Caco-2 (cell line): Measurements from ENCODE around the gene CDRT4. TPM values are rescaled to one million over a fixed set of nuclear protein-coding genes. Genes with fewer than 3 reads are reported as not detected.

Source experiments
- BruUV-seq: library from RNA; stranded (reverse); fragments of 400-500 nt; replicated peaks from 2 replicates; lab custom pipeline; 2021; lab: Mats Ljungman, UMichigan
- CTCF ChIA-PET: fragments of 300-600 bp; sonication (Branson Sonifier 250); formaldehyde crosslinking; loops from one replicate; lab custom pipeline; 2022; ENCODE audit warnings: antibody characterized with exemption; lab: Charles Lee
- POLR2A ChIA-PET: fragments of 300-600 bp; sonication (Branson Sonifier 250); formaldehyde crosslinking; loops from one replicate; lab custom pipeline; 2022; ENCODE audit warnings: antibody characterized with exemption; lab: Charles Lee
- DNase-seq, 2 experiments: peaks; one replicate each; pipeline versions ENCODE4 v3.0.0 to v3.0.0-alpha.2; 2020 to 2022
- H3K27me3 ChIP-seq: replicated peaks from 2 replicates; pipeline ENCODE4 v1.6.0; 2011; ENCODE audit warnings: low read length; ENCODE audit not compliant: control insufficient read depth, insufficient read depth
- H3K36me3 ChIP-seq: 2 replicates; pipeline ENCODE4 v1.5.1; 2011; ENCODE audit warnings: low read length; ENCODE audit not compliant: control insufficient read depth, insufficient read depth
- H3K4me1 ChIP-seq: fragments of 250-450 bp; sonication (Bioruptor Pico); 2 replicates; pipeline ENCODE4 v1.5.1; 2020; ENCODE audit warnings: mild to moderate bottlenecking
- H3K4me3 ChIP-seq: 2 replicates; pipeline ENCODE4 v1.5.1; 2011; ENCODE audit warnings: low read depth, mild to moderate bottlenecking, control low read depth, low read length
- H3K9me3 ChIP-seq: fragments of 250-450 bp; sonication (Bioruptor Pico); 2 replicates; pipeline ENCODE4 v1.5.1; 2020; ENCODE audit warnings: mild to moderate bottlenecking, moderate library complexity
- H3K27ac Mint-ChIP-seq: one replicate; pipeline ENCODE4 v1.8.0; 2022; ENCODE audit warnings: mixed read lengths; ENCODE audit not compliant: unreplicated experiment
- H3K27me3 Mint-ChIP-seq: one replicate; pipeline ENCODE4 v1.8.0; 2022; ENCODE audit warnings: mixed read lengths; ENCODE audit not compliant: insufficient read depth, unreplicated experiment
- H3K36me3 Mint-ChIP-seq: one replicate; pipeline ENCODE4 v1.8.0; 2022; ENCODE audit warnings: mild to moderate bottlenecking, mixed read lengths; ENCODE audit not compliant: insufficient read depth, unreplicated experiment
- H3K4me1 Mint-ChIP-seq: one replicate; pipeline ENCODE4 v1.8.0; 2022; ENCODE audit warnings: low read depth, mixed read lengths; ENCODE audit not compliant: unreplicated experiment
- H3K4me3 Mint-ChIP-seq: one replicate; pipeline ENCODE4 v1.8.0; 2022; ENCODE audit warnings: mild to moderate bottlenecking, moderate library complexity, mixed read lengths; ENCODE audit not compliant: unreplicated experiment
- H3K9me3 Mint-ChIP-seq: one replicate; pipeline ENCODE4 v1.8.0; 2022; ENCODE audit warnings: mixed read lengths; ENCODE audit not compliant: unreplicated experiment
- intact Hi-C: fragments of 100-400 bp; cut with micrococcal nuclease; formaldehyde crosslinking; loops from one replicate; pipeline ENCODE4 v1.10.0; 2022; ENCODE audit not compliant: unreplicated experiment
- total RNA-seq: library from RNA; stranded (reverse); gene quantifications from 2 replicates; pipeline ENCODE4 v1.2.3, GENCODE V29; 2022
- TF ChIP-seq, protein P1 (sequence below), 2 experiments: fragments of 200-600 bp in 1 of 2; IDR thresholded peaks; 1 replicate in 1 of 2; 2 replicates in 1 of 2; pipeline versions ENCODE4 v1.5.1 to v1.8.0; 2011 to 2022; ENCODE audit warnings: antibody characterized with exemption in 1 of 2, control low read depth in 1 of 2, inconsistent platforms in 1 of 2, low read depth in 1 of 2, low read length in 1 of 2, mild to moderate bottlenecking in 1 of 2, moderate library complexity in 1 of 2; ENCODE audit not compliant: insufficient read depth in 1 of 2, severe bottlenecking in 1 of 2, unreplicated experiment in 1 of 2

Gene CDRT4
- total RNA-seq, 1 experiment from 2014 or later = 6.3 TPM

DNA sequence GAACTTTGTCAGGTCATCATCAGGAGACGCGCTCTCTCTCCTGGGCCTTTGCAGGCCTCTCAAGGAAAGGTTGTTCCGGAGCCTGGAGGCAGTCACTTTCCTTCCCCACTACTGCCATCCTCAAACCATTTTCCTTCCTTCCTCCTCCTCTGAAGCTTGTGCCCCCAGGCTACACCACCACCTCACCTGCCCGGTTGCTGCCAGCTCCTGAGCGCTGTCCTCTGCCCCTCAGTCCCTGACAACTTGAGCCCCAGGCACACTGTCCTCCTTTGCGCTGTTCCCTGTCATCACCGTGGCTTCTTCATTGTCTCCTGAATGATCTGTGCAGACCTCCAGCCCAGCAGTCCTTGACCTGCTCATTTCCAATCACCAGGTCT is 18.9 kb downstream of the CDRT4 start:
- no peaks in the 10 kb centered on the region for H3K36me3 ChIP-seq
- intact Hi-C loops = no loop called here
- ChIA-PET CTCF (no interaction called here), POLR2A (no interaction called here)
- H3K4me1 ChIP-seq = no peaks in the 10 kb centered on the region
- TF ChIP-seq, protein P1, sequence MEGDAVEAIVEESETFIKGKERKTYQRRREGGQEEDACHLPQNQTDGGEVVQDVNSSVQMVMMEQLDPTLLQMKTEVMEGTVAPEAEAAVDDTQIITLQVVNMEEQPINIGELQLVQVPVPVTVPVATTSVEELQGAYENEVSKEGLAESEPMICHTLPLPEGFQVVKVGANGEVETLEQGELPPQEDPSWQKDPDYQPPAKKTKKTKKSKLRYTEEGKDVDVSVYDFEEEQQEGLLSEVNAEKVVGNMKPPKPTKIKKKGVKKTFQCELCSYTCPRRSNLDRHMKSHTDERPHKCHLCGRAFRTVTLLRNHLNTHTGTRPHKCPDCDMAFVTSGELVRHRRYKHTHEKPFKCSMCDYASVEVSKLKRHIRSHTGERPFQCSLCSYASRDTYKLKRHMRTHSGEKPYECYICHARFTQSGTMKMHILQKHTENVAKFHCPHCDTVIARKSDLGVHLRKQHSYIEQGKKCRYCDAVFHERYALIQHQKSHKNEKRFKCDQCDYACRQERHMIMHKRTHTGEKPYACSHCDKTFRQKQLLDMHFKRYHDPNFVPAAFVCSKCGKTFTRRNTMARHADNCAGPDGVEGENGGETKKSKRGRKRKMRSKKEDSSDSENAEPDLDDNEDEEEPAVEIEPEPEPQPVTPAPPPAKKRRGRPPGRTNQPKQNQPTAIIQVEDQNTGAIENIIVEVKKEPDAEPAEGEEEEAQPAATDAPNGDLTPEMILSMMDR (IDR thresholded peaks at IDR 0.05; ENCODE audit: insufficient read depth in 1 of 2, low read depth in 1 of 2, low read length in 1 of 2, severe bottlenecking in 1 of 2, unreplicated experiment in 1 of 2) = no peak
- H3K4me1 Mint-ChIP-seq = no peaks in the 10 kb centered on the region
- no peak overlapping the region for H3K4me3 ChIP-seq
- H3K9me3 ChIP-seq = no peaks in the 10 kb centered on the region
- H3K9me3 Mint-ChIP-seq = no peaks in the 10 kb centered on the region
- H3K4me3 Mint-ChIP-seq = no peak overlapping the region
- H3K27me3 ChIP-seq = no peaks in the 10 kb centered on the region
- H3K27ac Mint-ChIP-seq = no peak overlapping the region
- BruUV-seq = no TSS peak
- H3K36me3 Mint-ChIP-seq = peaks cover 4% of the 10 kb centered on the region
- H3K27me3 Mint-ChIP-seq = no peaks in the 10 kb centered on the region
- DNase-seq = no peak

DNA sequence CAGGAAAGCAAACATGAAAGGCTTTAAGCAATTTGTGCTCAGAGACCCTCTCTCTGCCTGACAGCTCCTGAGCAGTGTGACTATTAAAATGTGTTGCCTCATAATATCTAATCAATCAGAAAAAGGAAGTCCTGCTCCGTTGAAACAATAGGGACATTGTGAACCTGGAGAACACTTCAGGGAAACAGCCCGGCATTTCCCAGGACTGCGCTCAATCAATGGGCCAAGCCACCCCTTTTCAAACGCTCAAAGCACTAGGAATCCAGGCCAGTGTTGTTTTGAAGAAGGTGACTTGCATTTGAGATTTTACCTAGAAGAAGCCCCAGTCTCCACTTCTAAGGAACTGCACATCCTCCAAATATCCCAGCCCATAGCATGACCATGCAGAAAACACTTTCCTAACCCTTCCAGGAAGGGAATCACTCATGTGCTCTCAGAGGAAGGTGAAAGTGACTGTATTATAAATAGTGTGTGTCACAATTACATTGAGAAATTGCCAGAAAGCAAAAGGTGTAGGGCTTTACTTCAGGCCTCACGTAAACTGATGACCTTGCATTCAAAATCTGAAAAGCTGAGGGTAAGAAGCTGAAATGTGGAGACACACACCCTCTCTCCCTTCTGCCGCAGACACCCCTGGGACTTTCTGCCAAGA is 19.4 kb downstream of the CDRT4 start:
- no peaks in the 10 kb centered on the region for H3K9me3 Mint-ChIP-seq
- DNase-seq = no peak
- H3K4me1 ChIP-seq = no peaks in the 10 kb centered on the region
- intact Hi-C loops = no loop called here
- H3K27me3 Mint-ChIP-seq = no peaks in the 10 kb centered on the region
- H3K36me3 Mint-ChIP-seq = peaks cover 5% of the 10 kb centered on the region
- no peaks in the 10 kb centered on the region for H3K9me3 ChIP-seq
- H3K4me1 Mint-ChIP-seq = no peaks in the 10 kb centered on the region
- H3K27ac Mint-ChIP-seq = no peak overlapping the region
- ChIA-PET CTCF (no interaction called here), POLR2A (no interaction called here)
- H3K36me3 ChIP-seq = no peaks in the 10 kb centered on the region
- no peak overlapping the region for H3K4me3 ChIP-seq
- no TSS peak for BruUV-seq
- no peaks in the 10 kb centered on the region for H3K27me3 ChIP-seq
- TF ChIP-seq, protein P1 (IDR thresholded peaks at IDR 0.05; ENCODE audit: insufficient read depth in 1 of 2, low read depth in 1 of 2, low read length in 1 of 2, severe bottlenecking in 1 of 2, unreplicated experiment in 1 of 2) = no peak
- no peak overlapping the region for H3K4me3 Mint-ChIP-seq

- Histone ChIP-seq H3K4me1 (no peaks in the 10 kb centered on the region; the same call in 1 of the 2 replicates), H3K27me3 (no peaks in the 10 kb centered on the region), H3K36me3 (no peaks in the 10 kb centered on the region), H3K4me3 (no peak overlapping the region), H3K9me3 (no peaks in the 10 kb centered on the region)
- H3K27ac Mint-ChIP-seq = no peak overlapping the region
- intact Hi-C loops = no loop called here
- BruUV-seq = no TSS peak
- H3K9me3 Mint-ChIP-seq = no peaks in the 10 kb centered on the region
- H3K36me3 Mint-ChIP-seq = peaks cover 13% of the 10 kb centered on the region
- TF ChIP-seq, protein P1 (IDR thresholded peaks at IDR 0.05; ENCODE audit: insufficient read depth in 1 of 2, low read depth in 1 of 2, low read length in 1 of 2, severe bottlenecking in 1 of 2, unreplicated experiment in 1 of 2) = no peak
- POLR2A ChIA-PET = no interaction called here
- DNase-seq = no peak
- no peak overlapping the region for H3K4me3 Mint-ChIP-seq
- no peaks in the 10 kb centered on the region for H3K4me1 Mint-ChIP-seq
- no peaks in the 10 kb centered on the region for H3K27me3 Mint-ChIP-seq
- CTCF ChIA-PET = no interaction called here
These were observed 21.4 kb downstream of the CDRT4 start for GRCh38 chr17:15446036-15446435.
